HepG2 (cell line): ENCODE results near the gene ADIPOR2. TPM values are rescaled to one million over a fixed set of nuclear protein-coding genes. Genes with fewer than 3 reads are reported as not detected.

Source experiments
- CHD2 ChIP-seq: IDR thresholded peaks from 2 replicates; pipeline ENCODE4 v1.6.1; 2011; ENCODE audit warnings: low read depth, low read length, improper control_type of control experiment
- CREB3 ChIP-seq: sonication (generic); formaldehyde crosslinking; IDR thresholded peaks from 2 replicates; pipeline ENCODE4 v1.5.0; 2020; ENCODE audit warnings: missing genetic modification reagents
- FOSL2 ChIP-seq: sonication (generic); formaldehyde crosslinking; IDR thresholded peaks from 2 replicates; pipeline ENCODE4 v1.4.0; 2020; ENCODE audit warnings: missing genetic modification reagents
- HNRNPL ChIP-seq: fragments of 200-400 bp; formaldehyde crosslinking; IDR thresholded peaks from 2 replicates; pipeline ENCODE4 v1.6.1; 2017; ENCODE audit warnings: mild to moderate bottlenecking, low read depth, low read length
- KLF13 ChIP-seq: sonication (generic); formaldehyde crosslinking; IDR thresholded peaks from 2 replicates; pipeline ENCODE4 v1.4.0; 2020; ENCODE audit warnings: mild to moderate bottlenecking, missing genetic modification reagents
- NONO ChIP-seq, 2 experiments: fragments of 450-650 bp in 1 of 2; sonication (generic) in 1 of 2; formaldehyde crosslinking in 1 of 2; IDR thresholded peaks in 1 of 2; conservative IDR thresholded peaks in 1 of 2; 2 replicates each; pipeline versions ENCODE4 v1.6.1 to v1.8.0; 2017 to 2022; ENCODE audit warnings: mild to moderate bottlenecking in 1 of 2, missing genetic modification reagents in 1 of 2, moderate library complexity in 1 of 2
- PAF1 ChIP-seq: IDR thresholded peaks from 2 replicates; pipeline ENCODE4 v1.6.1; 2016; ENCODE audit warnings: missing genetic modification reagents, missing compliant biosample characterization
- RCOR2 ChIP-seq: IDR thresholded peaks from 2 replicates; pipeline ENCODE4 v1.6.1; 2016; ENCODE audit warnings: missing biosample characterization, missing genetic modification reagents
- REL ChIP-seq: sonication (generic); formaldehyde crosslinking; conservative IDR thresholded peaks from 2 replicates; pipeline ENCODE4 v1.8.0; 2022; ENCODE audit warnings: mild to moderate bottlenecking, missing genetic modification reagents, moderate library complexity
- SIN3A ChIP-seq: IDR thresholded peaks from 2 replicates; pipeline ENCODE4 v1.6.1; 2011; ENCODE audit warnings: low read depth, mild to moderate bottlenecking, control low read depth, low read length, borderline replicate concordance
- SNAPC5 ChIP-seq: sonication (generic); formaldehyde crosslinking; IDR thresholded peaks from 2 replicates; pipeline ENCODE4 v1.8.1; 2023; ENCODE audit warnings: mild to moderate bottlenecking, missing genetic modification reagents, borderline replicate concordance
- SOX5 ChIP-seq: IDR thresholded peaks from 2 replicates; pipeline ENCODE4 v1.6.1; 2016; ENCODE audit warnings: borderline replicate concordance
- ZEB1 ChIP-seq: IDR thresholded peaks from 2 replicates; pipeline ENCODE4 v1.6.1; 2012; ENCODE audit warnings: mild to moderate bottlenecking, low read depth, inconsistent platforms; ENCODE audit not compliant: insufficient replicate concordance
- ZMAT3 ChIP-seq: sonication (generic); formaldehyde crosslinking; conservative IDR thresholded peaks from 2 replicates; pipeline ENCODE4 v1.7.0; 2021; ENCODE audit warnings: missing genetic modification reagents
- ZNF318 ChIP-seq: sonication (generic); formaldehyde crosslinking; IDR thresholded peaks from 2 replicates; pipeline ENCODE4 v1.4.0; 2020; ENCODE audit warnings: mild to moderate bottlenecking, missing genetic modification reagents
- ZNF382 ChIP-seq: sonication (generic); formaldehyde crosslinking; IDR thresholded peaks from 2 replicates; pipeline ENCODE4 v1.5.0; 2020; ENCODE audit warnings: missing genetic modification reagents, mild to moderate bottlenecking, borderline replicate concordance
- ZNF460 ChIP-seq: sonication (generic); formaldehyde crosslinking; IDR thresholded peaks from 2 replicates; pipeline ENCODE4 v1.5.1; 2020; ENCODE audit warnings: missing genetic modification reagents, mild to moderate bottlenecking, borderline replicate concordance
- ZNF530 ChIP-seq: sonication (generic); formaldehyde crosslinking; IDR thresholded peaks from 2 replicates; pipeline ENCODE4 v1.5.0; 2020; ENCODE audit warnings: low read depth, mild to moderate bottlenecking, missing genetic modification reagents
- polyA plus RNA-seq, 8 experiments: library from polyadenylated mRNA; depleted of rRNA in 3 of 8; stranded (reverse) in 7 of 8; unstranded in 1 of 8; fragments of >200 nt; fragmentation: Illumina TruSeq in 4 of 8; extraction: Trizol in 4 of 8; gene quantifications; 2 replicates each; pipeline versions ENCODE4 v1.2.1 to v1.2.3, GENCODE V29; 2011 to 2016; ENCODE audit warnings: low read depth in 4 of 8, missing spikeins in 1 of 8, mixed read lengths in 1 of 8; ENCODE audit not compliant: insufficient read depth in 1 of 8
- total RNA-seq, 5 experiments: library from RNA; depleted of rRNA; stranded (reverse); fragments of >200 nt; fragmentation: Illumina TruSeq; extraction: Trizol; gene quantifications; 2 replicates each; pipeline ENCODE4 v1.2.3, GENCODE V29; 2016; ENCODE audit warnings: low read depth in 1 of 5
- TF ChIP-seq, protein P1 (sequence below): sonication (generic); formaldehyde crosslinking; IDR thresholded peaks from 2 replicates; pipeline ENCODE4 v1.4.0; 2020; ENCODE audit warnings: missing genetic modification reagents

Gene ADIPOR2
- total and polyA plus RNA-seq, 2 of the 13 experiments (the other 11 are each of a cell fraction or from before 2014, with no cell fraction given): 35.2 to 52.2 TPM

GRCh38 chr12:1836854-1837421, 146.1 kb downstream of the ADIPOR2 start (continued):
- no peak for TF ChIP-seq ZNF318 (CRISPR knock-in tag)
- TF ChIP-seq CHD2: no peak
- no peak for TF ChIP-seq ZEB1
- no peak for TF ChIP-seq SIN3A
- no peak for TF ChIP-seq CREB3 (CRISPR knock-in tag)
- TF ChIP-seq, protein P1, sequence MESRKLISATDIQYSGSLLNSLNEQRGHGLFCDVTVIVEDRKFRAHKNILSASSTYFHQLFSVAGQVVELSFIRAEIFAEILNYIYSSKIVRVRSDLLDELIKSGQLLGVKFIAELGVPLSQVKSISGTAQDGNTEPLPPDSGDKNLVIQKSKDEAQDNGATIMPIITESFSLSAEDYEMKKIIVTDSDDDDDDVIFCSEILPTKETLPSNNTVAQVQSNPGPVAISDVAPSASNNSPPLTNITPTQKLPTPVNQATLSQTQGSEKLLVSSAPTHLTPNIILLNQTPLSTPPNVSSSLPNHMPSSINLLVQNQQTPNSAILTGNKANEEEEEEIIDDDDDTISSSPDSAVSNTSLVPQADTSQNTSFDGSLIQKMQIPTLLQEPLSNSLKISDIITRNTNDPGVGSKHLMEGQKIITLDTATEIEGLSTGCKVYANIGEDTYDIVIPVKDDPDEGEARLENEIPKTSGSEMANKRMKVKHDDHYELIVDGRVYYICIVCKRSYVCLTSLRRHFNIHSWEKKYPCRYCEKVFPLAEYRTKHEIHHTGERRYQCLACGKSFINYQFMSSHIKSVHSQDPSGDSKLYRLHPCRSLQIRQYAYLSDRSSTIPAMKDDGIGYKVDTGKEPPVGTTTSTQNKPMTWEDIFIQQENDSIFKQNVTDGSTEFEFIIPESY (CRISPR knock-in tag): peak; percentile 44; the same call in 1 of the 2 replicates
- TF ChIP-seq KLF13 (CRISPR knock-in tag): no peak
- no peak for TF ChIP-seq ZNF382 (CRISPR knock-in tag)
- peak; percentile 11; the same call in 1 of the 2 replicates for TF ChIP-seq FOSL2 (CRISPR knock-in tag)
- no peak for TF ChIP-seq ZNF460 (CRISPR knock-in tag)
- TF ChIP-seq ZMAT3 (CRISPR knock-in tag): no peak
- TF ChIP-seq SOX5 (CRISPR knock-in tag): no peak
- no peak for TF ChIP-seq REL
- no peak for TF ChIP-seq PAF1 (CRISPR knock-in tag)
- no peak for TF ChIP-seq SNAPC5 (CRISPR knock-in tag)
- no peak for TF ChIP-seq NONO (IDR thresholded peaks at IDR 0.05)
- 0 out of 2 replicates have a peak, but pooled peaks have one; percentile 25 for TF ChIP-seq NONO (CRISPR knock-in tag; conservative IDR thresholded peaks at IDR 0.05)
- peak; percentile 90 for TF ChIP-seq HNRNPL
- no peak for TF ChIP-seq RCOR2 (CRISPR knock-in tag)
- TF ChIP-seq ZNF530 (CRISPR knock-in tag): no peak
